ENCODE results near the gene TMEM80. TPM values are rescaled to one million over a fixed set of nuclear protein-coding genes. Genes with fewer than 3 reads are reported as not detected.

TMEM80 gene
- total and polyA plus RNA-seq, 2 donors (not counting 3 experiments of a cell fraction or from before 2014, with no cell fraction given): 21.2 to 26.6 TPM

- ChIA-PET POLR2A (no interaction called here), CTCF (no interaction called here)
- Histone ChIP-seq H3K9ac (replicated peaks; ENCODE audit: extremely low read depth, insufficient read depth, low read length) (no peak overlapping the region), H4K20me1 (replicated peaks; ENCODE audit: control insufficient read depth, extremely low read depth, insufficient read depth, low read length) (no peaks in the 10 kb centered on the region), H3K4me3 (replicated peaks in 1 of 3; ENCODE audit: insufficient read depth in 1 of 3, low read depth in 1 of 3, low read length in 3 of 3) (no peak overlapping the region), H3K27me3 (ENCODE audit: control insufficient read depth in 2 of 2, insufficient read depth in 2 of 2, low read length in 2 of 2) (no peaks in the 10 kb centered on the region), H3K36me3 (ENCODE audit: control insufficient read depth in 2 of 2, extremely low read depth in 1 of 2, insufficient read depth in 2 of 2, low read length in 2 of 2) (peaks cover 9 to 20% of the 10 kb centered on the region in 2 experiments), H3K4me2 (ENCODE audit: insufficient read depth, low read length) (no peak overlapping the region), H3K27ac (ENCODE audit: insufficient read depth, low read depth, low read length) (no peak overlapping the region), H3K9me1 (replicated peaks; ENCODE audit: control insufficient read depth, extremely low read depth, insufficient read depth, low read length) (no peaks in the 10 kb centered on the region), H3K9me3 (replicated peaks; ENCODE audit: control insufficient read depth, insufficient read depth, low read length) (no peaks in the 10 kb centered on the region), H2AFZ (ENCODE audit: low read depth, low read length) (no peak overlapping the region), H3K79me2 (ENCODE audit: control insufficient read depth, insufficient read depth, low read length) (peaks cover 21% of the 10 kb centered on the region), H3K4me1 (ENCODE audit: control insufficient read depth, extremely low read depth, insufficient read depth, low read length) (peaks cover 18% of the 10 kb centered on the region)
- DNase-seq (ENCODE audit: low read depth, low spot score) (no peak), FAIRE-seq (no peak)
- intact Hi-C loops (cut with micrococcal nuclease): no loop called here
- dilution Hi-C loops (cut with MboI; ENCODE audit: extremely low pct_ligation_motif_present, low sequenced_read_pairs): no loop called here
- TF ChIP-seq MYC (IDR thresholded peaks at IDR 0.05; ENCODE audit: low read depth, low read length) (no peak), GATA2 (IDR thresholded peaks at IDR 0.05; ENCODE audit: insufficient read depth, insufficient read length, low read depth, low read length) (no peak), EZH2 (IDR thresholded peaks at IDR 0.05; ENCODE audit: borderline replicate concordance, low read depth, low read length, severe bottlenecking) (no peak), POLR2A (IDR thresholded peaks at IDR 0.05; ENCODE audit: low read depth, low read length) (no peak), CTCF (IDR thresholded peaks at IDR 0.05; ENCODE audit: extremely low read depth in 1 of 2, insufficient read depth in 1 of 2, low read depth in 1 of 2, low read length in 2 of 2) (no peak), FOS (IDR thresholded peaks at IDR 0.05; ENCODE audit: borderline replicate concordance, insufficient read depth, low read length) (no peak), POLR2AphosphoS5 (IDR thresholded peaks at IDR 0.05; ENCODE audit: insufficient read depth, low read depth, low read length) (no peak), JUN (IDR thresholded peaks at IDR 0.05; ENCODE audit: borderline replicate concordance, insufficient read depth, insufficient read length, low read depth) (no peak), MAX (IDR thresholded peaks at IDR 0.05; ENCODE audit: insufficient read depth, insufficient read length) (no peak)
- BruUV-seq (replicated peaks): no TSS peak
Measured at GRCh38 chr11:687751-688150, 7.9 kb upstream of the TMEM80 start.

Measured in endothelial cell of umbilical vein (primary cell).